ENCODE results near the gene FLT3LG.

GRCh38 chr19:49439836-49440235, 34.2 kb upstream of the FLT3LG start:
- no peak for TF ChIP-seq POLR2A (IDR thresholded peaks at IDR 0.05)
- TF ChIP-seq, protein P1, sequence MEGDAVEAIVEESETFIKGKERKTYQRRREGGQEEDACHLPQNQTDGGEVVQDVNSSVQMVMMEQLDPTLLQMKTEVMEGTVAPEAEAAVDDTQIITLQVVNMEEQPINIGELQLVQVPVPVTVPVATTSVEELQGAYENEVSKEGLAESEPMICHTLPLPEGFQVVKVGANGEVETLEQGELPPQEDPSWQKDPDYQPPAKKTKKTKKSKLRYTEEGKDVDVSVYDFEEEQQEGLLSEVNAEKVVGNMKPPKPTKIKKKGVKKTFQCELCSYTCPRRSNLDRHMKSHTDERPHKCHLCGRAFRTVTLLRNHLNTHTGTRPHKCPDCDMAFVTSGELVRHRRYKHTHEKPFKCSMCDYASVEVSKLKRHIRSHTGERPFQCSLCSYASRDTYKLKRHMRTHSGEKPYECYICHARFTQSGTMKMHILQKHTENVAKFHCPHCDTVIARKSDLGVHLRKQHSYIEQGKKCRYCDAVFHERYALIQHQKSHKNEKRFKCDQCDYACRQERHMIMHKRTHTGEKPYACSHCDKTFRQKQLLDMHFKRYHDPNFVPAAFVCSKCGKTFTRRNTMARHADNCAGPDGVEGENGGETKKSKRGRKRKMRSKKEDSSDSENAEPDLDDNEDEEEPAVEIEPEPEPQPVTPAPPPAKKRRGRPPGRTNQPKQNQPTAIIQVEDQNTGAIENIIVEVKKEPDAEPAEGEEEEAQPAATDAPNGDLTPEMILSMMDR (IDR thresholded peaks at IDR 0.05), result no peak

All from transverse colon (tissue), 3 donors.